ENCODE measurements around the gene KCNB1. TPM values are rescaled to one million over a fixed set of nuclear protein-coding genes. Genes with fewer than 3 reads are reported as not detected.

KCNB1 gene
- total RNA-seq, 1 donor from 2014 or later = 0.98 TPM

- no peak for TF ChIP-seq CTCF (IDR thresholded peaks at IDR 0.05; ENCODE audit: unreplicated experiment)
- Mint-ChIP-seq H3K9me3 (ENCODE audit: low read depth) (no peaks in the 10 kb centered on the region), H3K27me3 (peaks cover 31% of the 10 kb centered on the region), H3K4me3 (ENCODE audit: low read depth) (no peak overlapping the region), H3K4me1 (ENCODE audit: low read depth) (no peaks in the 10 kb centered on the region), H3K27ac (no peak overlapping the region), H3K36me3 (ENCODE audit: insufficient read depth) (no peaks in the 10 kb centered on the region)
- no peak for DNase-seq (ENCODE audit: low spot score, unreplicated experiment)
These were observed 11.1 kb downstream of the KCNB1 start for GRCh38 chr20:49471397-49471796.

GRCh38 chr20:49470922-49471321 lies 11.5 kb downstream of the KCNB1 start:
- no peaks in the 10 kb centered on the region for H3K9me3 Mint-ChIP-seq (ENCODE audit: low read depth)
- no peak for DNase-seq (ENCODE audit: low spot score, unreplicated experiment)
- H3K36me3 Mint-ChIP-seq (ENCODE audit: insufficient read depth) = no peaks in the 10 kb centered on the region
- no peaks in the 10 kb centered on the region for H3K4me1 Mint-ChIP-seq (ENCODE audit: low read depth)
- no peak overlapping the region for H3K4me3 Mint-ChIP-seq (ENCODE audit: low read depth)
- H3K27ac Mint-ChIP-seq = no peak overlapping the region
- H3K27me3 Mint-ChIP-seq = peaks cover 31% of the 10 kb centered on the region
- TF ChIP-seq CTCF (IDR thresholded peaks at IDR 0.05; ENCODE audit: unreplicated experiment) = no peak

- H3K36me3 Mint-ChIP-seq (ENCODE audit: insufficient read depth) = no peaks in the 10 kb centered on the region
- no peak overlapping the region for H3K27ac Mint-ChIP-seq
- no peak for TF ChIP-seq CTCF (IDR thresholded peaks at IDR 0.05; ENCODE audit: unreplicated experiment)
- H3K4me3 Mint-ChIP-seq (ENCODE audit: low read depth) = no peak overlapping the region
- no peak for DNase-seq (ENCODE audit: low spot score, unreplicated experiment)
- H3K9me3 Mint-ChIP-seq (ENCODE audit: low read depth) = no peaks in the 10 kb centered on the region
- no peaks in the 10 kb centered on the region for H3K4me1 Mint-ChIP-seq (ENCODE audit: low read depth)
- peaks cover 22% of the 10 kb centered on the region for H3K27me3 Mint-ChIP-seq
These were observed 13.4 kb downstream of the KCNB1 start for GRCh38 chr20:49469060-49469459.

GRCh38 chr20:49468412-49468811 lies 14.1 kb downstream of the KCNB1 start:
- Mint-ChIP-seq H3K4me1 (ENCODE audit: low read depth) (no peaks in the 10 kb centered on the region), H3K27ac (no peak overlapping the region), H3K36me3 (ENCODE audit: insufficient read depth) (no peaks in the 10 kb centered on the region), H3K9me3 (ENCODE audit: low read depth) (no peaks in the 10 kb centered on the region), H3K4me3 (ENCODE audit: low read depth) (no peak overlapping the region), H3K27me3 (peaks cover 22% of the 10 kb centered on the region)
- no peak for DNase-seq (ENCODE audit: low spot score, unreplicated experiment)
- TF ChIP-seq CTCF (IDR thresholded peaks at IDR 0.05; ENCODE audit: unreplicated experiment) = no peak

GRCh38 chr20:49466114-49466912 lies 16.2 kb downstream of the KCNB1 start:
- Mint-ChIP-seq H3K27ac (no peak overlapping the region), H3K4me1 (ENCODE audit: low read depth) (no peaks in the 10 kb centered on the region), H3K36me3 (ENCODE audit: insufficient read depth) (no peaks in the 10 kb centered on the region), H3K4me3 (ENCODE audit: low read depth) (no peak overlapping the region), H3K9me3 (ENCODE audit: low read depth) (no peaks in the 10 kb centered on the region), H3K27me3 (peaks cover 29% of the 10 kb centered on the region)
- TF ChIP-seq CTCF (IDR thresholded peaks at IDR 0.05; ENCODE audit: unreplicated experiment) = no peak
- no peak for DNase-seq (ENCODE audit: low spot score, unreplicated experiment)

Data from progenitor cell of endocrine pancreas (in vitro differentiated cells).